GM10248 (cell line): ENCODE measurements around the gene WDFY1.

Experiments
- CTCF ChIA-PET: fragments of 300-600 bp; sonication (Branson Sonifier 250); formaldehyde crosslinking; extraction: SDS; loops from one replicate; lab custom pipeline; 2021; ENCODE audit warnings: antibody characterized with exemption; lab: Yijun Ruan, JAX
- POLR2A ChIA-PET: fragments of 350-650 bp; sonication (Branson Sonifier 250); formaldehyde crosslinking; extraction: SDS; loops from one replicate; lab custom pipeline; 2020; ENCODE audit warnings: antibody characterized with exemption; lab: Yijun Ruan, JAX
- DNase-seq: peaks from one replicate; pipeline ENCODE4 v3.0.0; 2012; ENCODE audit errors: extremely low spot score
- CTCF ChIP-seq: IDR thresholded peaks from 2 replicates; pipeline ENCODE4 v1.5.1; 2012; ENCODE audit warnings: mild to moderate bottlenecking, low read depth; ENCODE audit errors: extremely low read depth, missing control alignments, control extremely low read depth

WDFY1 gene

GRCh38 chr2:223952280-223952968 is 7.3 kb upstream of the WDFY1 start:
- no peak for TF ChIP-seq CTCF
- ChIA-PET POLR2A (no interaction called here), CTCF (interaction anchor here (1.0 to 4.0 kb wide), 3 partner anchors 10 to 18 kb away, joined by 3 to 16 read pairs (median 4); no protein-coding TSS in a partner anchor)
- peak; percentile 35 for DNase-seq

- no peak for DNase-seq
- no peak for TF ChIP-seq CTCF
- CTCF ChIA-PET, result interaction anchor here (0.7 to 4.0 kb wide), 7 partner anchors 11 to 237 kb away, joined by 3 to 16 read pairs (median 3); no protein-coding TSS in a partner anchor
- POLR2A ChIA-PET, result interaction anchor here (0.6 kb wide), 1 partner anchor 12 kb away, joined by 4 read pairs; no protein-coding TSS in a partner anchor
These were observed 5.6 kb upstream of the WDFY1 start for GRCh38 chr2:223950448-223951347.

GRCh38 chr2:223949241-223949840 is 4.2 kb upstream of the WDFY1 start:
- TF ChIP-seq CTCF, result peak; percentile 12
- CTCF ChIA-PET, result interaction anchor here (1.3 to 4.0 kb wide), 3 partner anchors 11 to 21 kb away, joined by 3 to 16 read pairs (median 4); no protein-coding TSS in a partner anchor
- peak; percentile 22 for DNase-seq
- POLR2A ChIA-PET, result interaction anchor here (0.7 kb wide), 1 partner anchor 319 kb away, joined by 4 read pairs; no protein-coding TSS in a partner anchor

DNA sequence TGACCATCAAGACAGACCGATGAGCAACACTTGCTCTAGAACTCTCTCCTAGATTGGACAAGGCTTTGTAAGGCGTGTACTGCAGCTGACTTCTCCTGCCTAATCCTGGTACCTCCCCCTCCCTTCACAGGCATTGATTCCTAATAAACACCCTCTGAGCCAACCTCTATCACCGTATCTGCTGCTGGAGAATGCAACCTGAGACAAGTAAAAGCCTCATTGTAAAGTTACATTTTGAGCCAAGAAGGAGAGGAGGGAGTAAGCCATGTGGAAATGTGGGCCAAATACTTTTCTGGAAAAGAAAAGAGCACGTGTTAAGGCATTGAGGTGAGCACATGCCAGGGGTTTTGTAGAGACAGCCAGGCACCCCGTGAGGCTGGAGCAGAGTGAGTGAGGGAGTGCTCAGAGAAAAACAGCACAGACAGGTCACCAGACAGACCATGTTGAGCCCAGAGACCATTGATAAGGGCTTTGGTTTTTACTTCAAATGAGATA is 2.6 kb upstream of the WDFY1 start:
- CTCF ChIA-PET, result interaction anchor here (0.7 to 1.9 kb wide), 2 partner anchors 10 to 22 kb away, joined by 3 to 4 read pairs; no protein-coding TSS in a partner anchor
- POLR2A ChIA-PET, result interaction anchor here (1.0 kb wide), 1 partner anchor 9 kb away, joined by 3 read pairs; the partner anchor contains the start of gene MRPL44
- no peak for DNase-seq
- TF ChIP-seq CTCF, result no peak

- ChIA-PET CTCF (interaction anchor here (1.0 to 1.3 kb wide), 2 partner anchors 24 to 339 kb away, joined by 3 read pairs; no protein-coding TSS in a partner anchor), POLR2A (no interaction called here)
- no peak for DNase-seq
- no peak for TF ChIP-seq CTCF
These were observed 620 bp upstream of the WDFY1 start for GRCh38 chr2:223945755-223946154.
